ENCODE measurements around the gene ABI3BP. TPM values are rescaled to one million over a fixed set of nuclear protein-coding genes. Genes with fewer than 3 reads are reported as not detected.

The ABI3BP gene
- total RNA-seq, 4 donors from 2014 or later: 6.2 to 68.7 (median 18.8) TPM

DNA sequence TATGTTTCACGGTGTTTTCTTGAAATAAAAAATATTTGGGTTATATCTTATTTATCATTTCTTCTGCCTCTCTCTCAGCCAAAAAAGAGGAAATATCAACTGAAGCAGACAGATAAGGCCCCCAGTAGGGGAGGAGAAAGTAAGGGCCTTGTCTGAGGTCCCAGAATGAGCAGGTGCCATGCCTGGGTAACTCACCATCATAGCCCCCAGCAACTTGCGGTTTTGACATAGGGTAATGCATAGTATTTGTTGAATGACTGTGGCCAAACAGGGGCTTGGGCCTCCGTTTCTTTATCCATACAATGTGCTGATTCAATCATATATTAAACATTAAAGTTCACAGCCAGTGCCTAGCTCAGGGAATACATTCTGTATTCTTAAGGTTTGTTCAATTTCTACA is 119.6 kb downstream of the ABI3BP start:
- TF ChIP-seq POLR2A (IDR thresholded peaks at IDR 0.05): no peak
- TF ChIP-seq, protein P1, sequence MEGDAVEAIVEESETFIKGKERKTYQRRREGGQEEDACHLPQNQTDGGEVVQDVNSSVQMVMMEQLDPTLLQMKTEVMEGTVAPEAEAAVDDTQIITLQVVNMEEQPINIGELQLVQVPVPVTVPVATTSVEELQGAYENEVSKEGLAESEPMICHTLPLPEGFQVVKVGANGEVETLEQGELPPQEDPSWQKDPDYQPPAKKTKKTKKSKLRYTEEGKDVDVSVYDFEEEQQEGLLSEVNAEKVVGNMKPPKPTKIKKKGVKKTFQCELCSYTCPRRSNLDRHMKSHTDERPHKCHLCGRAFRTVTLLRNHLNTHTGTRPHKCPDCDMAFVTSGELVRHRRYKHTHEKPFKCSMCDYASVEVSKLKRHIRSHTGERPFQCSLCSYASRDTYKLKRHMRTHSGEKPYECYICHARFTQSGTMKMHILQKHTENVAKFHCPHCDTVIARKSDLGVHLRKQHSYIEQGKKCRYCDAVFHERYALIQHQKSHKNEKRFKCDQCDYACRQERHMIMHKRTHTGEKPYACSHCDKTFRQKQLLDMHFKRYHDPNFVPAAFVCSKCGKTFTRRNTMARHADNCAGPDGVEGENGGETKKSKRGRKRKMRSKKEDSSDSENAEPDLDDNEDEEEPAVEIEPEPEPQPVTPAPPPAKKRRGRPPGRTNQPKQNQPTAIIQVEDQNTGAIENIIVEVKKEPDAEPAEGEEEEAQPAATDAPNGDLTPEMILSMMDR (IDR thresholded peaks at IDR 0.05): no peak
- 81 to 85% methylated on average over 3 of the region's 3 CpGs for WGBS, 2 donors
- H3K36me3 ChIP-seq: no peaks in the 10 kb centered on the region
- H3K9me3 ChIP-seq: no peaks in the 10 kb centered on the region
- H3K27me3 ChIP-seq: no peaks in the 10 kb centered on the region
- no peak overlapping the region for H3K27ac ChIP-seq
- DNase-seq: no peak
- no peak overlapping the region for H3K4me3 ChIP-seq
- intact Hi-C loops (cut with DNase I): no loop called here
- H3K4me1 ChIP-seq: peaks cover 5 to 30% (median 10%) of the 10 kb centered on the region in 3 donors

DNA sequence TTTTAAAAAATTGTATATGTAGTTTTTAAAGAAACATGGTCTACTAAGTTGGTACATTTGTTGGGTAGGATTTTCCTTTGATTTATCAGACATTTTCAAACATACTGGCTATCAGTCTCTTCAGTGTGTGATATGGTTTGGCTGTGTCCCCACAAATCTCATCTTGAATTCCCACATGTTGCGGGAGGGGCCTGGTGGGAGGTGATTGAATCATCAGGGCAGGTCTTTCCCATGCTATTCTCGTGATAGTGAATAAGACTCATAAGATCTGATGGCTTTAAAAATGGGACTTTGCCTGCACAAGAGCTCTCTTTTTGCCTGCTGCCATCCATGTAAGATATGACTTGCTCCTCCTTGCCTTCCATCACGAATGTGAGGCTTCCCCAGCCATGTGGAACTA is 121.9 kb downstream of the ABI3BP start:
- no peak for DNase-seq
- Histone ChIP-seq H3K4me1 (peaks cover 5 to 44% (median 10%) of the 10 kb centered on the region in 3 donors), H3K27me3 (no peaks in the 10 kb centered on the region), H3K27ac (no peak overlapping the region), H3K4me3 (no peak overlapping the region), H3K36me3 (no peaks in the 10 kb centered on the region), H3K9me3 (no peaks in the 10 kb centered on the region)
- TF ChIP-seq, protein P1 (IDR thresholded peaks at IDR 0.05): no peak
- TF ChIP-seq POLR2A (IDR thresholded peaks at IDR 0.05): no peak
- intact Hi-C loops (cut with DNase I): no loop called here
- 48 to 56% methylated on average over 3 of the region's 3 CpGs for whole genome bisulfite sequencing, 2 donors

DNA sequence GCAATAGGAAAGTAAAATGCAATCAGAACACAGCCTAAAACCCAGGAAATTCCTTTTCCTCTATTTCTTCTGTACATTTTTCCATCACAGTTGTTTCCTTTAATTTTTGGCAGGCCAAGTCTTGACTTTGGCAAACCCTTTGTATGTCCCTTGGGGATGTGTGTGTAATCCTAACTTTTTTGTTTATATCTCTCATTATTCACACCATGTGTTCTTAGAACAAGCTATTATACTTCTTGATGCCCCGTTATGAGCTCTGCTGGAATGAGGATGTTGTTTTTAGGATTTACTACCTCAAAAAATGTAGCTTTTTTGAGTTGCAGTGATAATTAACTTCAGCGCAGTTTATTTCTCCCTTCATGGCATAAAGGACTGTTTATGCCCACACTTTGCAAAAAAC is 123.4 kb downstream of the ABI3BP start:
- DNase-seq: no peak
- intact Hi-C loops (cut with DNase I): no loop called here
- TF ChIP-seq, protein P1 (IDR thresholded peaks at IDR 0.05): no peak
- TF ChIP-seq POLR2A (IDR thresholded peaks at IDR 0.05): no peak
- Histone ChIP-seq H3K4me3 (no peak overlapping the region), H3K4me1 (peaks cover 0 to 43% (median 6%) of the 10 kb centered on the region in 3 donors), H3K27me3 (no peaks in the 10 kb centered on the region), H3K27ac (peak overlapping the region in 1 of 4 donors; percentile 16), H3K36me3 (no peaks in the 10 kb centered on the region), H3K9me3 (no peaks in the 10 kb centered on the region)
- WGBS, 2 donors: 6 to 11% methylated on average over 2 of the region's 2 CpGs

DNA sequence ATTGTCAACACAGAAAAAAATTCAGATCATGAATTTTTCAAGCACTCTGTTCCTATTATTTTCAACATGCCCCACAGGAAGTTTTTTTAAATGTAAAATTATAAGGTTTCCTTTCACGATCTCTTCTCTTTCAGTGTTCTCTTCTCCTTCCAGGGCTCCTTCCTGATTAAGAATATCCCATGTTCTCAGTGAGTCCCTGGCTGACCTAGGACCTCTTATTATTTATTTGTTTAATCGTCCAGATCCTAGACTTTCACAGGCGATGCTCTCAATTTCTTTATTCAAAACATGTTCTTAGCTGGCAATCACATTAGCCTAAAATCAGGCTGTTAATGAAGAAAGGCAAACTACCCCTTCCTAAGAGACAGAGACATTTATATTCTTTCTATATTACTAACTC is 124.3 kb downstream of the ABI3BP start:
- TF ChIP-seq, protein P1 (IDR thresholded peaks at IDR 0.05): no peak
- no peak for TF ChIP-seq POLR2A (IDR thresholded peaks at IDR 0.05)
- Histone ChIP-seq H3K4me3 (no peak overlapping the region), H3K9me3 (no peaks in the 10 kb centered on the region), H3K27ac (peak overlapping the region in 1 of 4 donors; percentile 25), H3K27me3 (no peaks in the 10 kb centered on the region), H3K36me3 (no peaks in the 10 kb centered on the region), H3K4me1 (peaks cover 0 to 48% (median 10%) of the 10 kb centered on the region in 3 donors)
- no peak for DNase-seq
- intact Hi-C loops (cut with DNase I): no loop called here
- 71 to 73% methylated on average over 3 of the region's 3 CpGs for WGBS, 2 donors

DNA sequence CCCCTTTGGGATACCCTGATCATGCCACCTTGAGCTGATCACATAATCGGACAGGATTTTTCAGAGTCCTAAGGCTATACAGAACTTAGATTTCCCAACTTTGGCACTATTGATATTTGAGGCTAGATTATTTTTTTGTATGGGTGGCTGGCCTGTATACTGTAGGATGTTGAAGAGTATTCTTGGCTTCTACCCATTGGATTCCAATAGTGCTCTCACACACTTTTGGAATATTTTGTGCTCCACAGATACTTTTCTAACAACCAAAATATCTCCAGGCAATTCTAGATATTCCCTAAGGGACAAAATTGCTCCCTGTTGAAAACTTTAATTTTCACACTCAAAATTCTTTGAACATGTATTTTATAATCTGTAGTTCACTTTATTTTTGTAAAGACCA is 125.1 kb downstream of the ABI3BP start:
- no peak for DNase-seq
- no peak overlapping the region for H3K4me3 ChIP-seq
- peaks cover 0 to 48% (median 10%) of the 10 kb centered on the region in 3 donors for H3K4me1 ChIP-seq
- no peaks in the 10 kb centered on the region for H3K36me3 ChIP-seq
- WGBS, 2 donors: 75 to 92% methylated on average over 1 of the region's 1 CpG
- no peaks in the 10 kb centered on the region for H3K27me3 ChIP-seq
- H3K27ac ChIP-seq: no peak overlapping the region
- TF ChIP-seq POLR2A (IDR thresholded peaks at IDR 0.05): no peak
- TF ChIP-seq, protein P1 (IDR thresholded peaks at IDR 0.05): no peak
- no peaks in the 10 kb centered on the region for H3K9me3 ChIP-seq
- intact Hi-C loops (cut with DNase I): no loop called here
